RWPE2 (cell line): Measurements from ENCODE around the gene SLC9A9.

Source experiments
- ATAC-seq: fragments of 200-7000 bp; cut with Tn5 transposase; 3 replicates; pipeline ENCODE4 v1.9.1; 2021; ENCODE audit warnings: low read depth
- DNase-seq: peaks from one replicate; pipeline ENCODE4 v3.0.0-alpha.2; 2020; ENCODE audit warnings: low spot score
- H3K27ac ChIP-seq: fragments of 450-650 bp; 2 replicates; pipeline ENCODE4 v1.5.1; 2017; ENCODE audit warnings: mild to moderate bottlenecking; ENCODE audit not compliant: poor library complexity, severe bottlenecking
- H3K27me3 ChIP-seq: fragments of 250-450 bp; sonication (Bioruptor Pico); 2 replicates; pipeline ENCODE4 v1.5.1; 2021; ENCODE audit warnings: mild to moderate bottlenecking, moderate library complexity; ENCODE audit not compliant: insufficient read depth, poor library complexity, severe bottlenecking
- H3K36me3 ChIP-seq: fragments of 250-450 bp; sonication (Bioruptor Pico); 2 replicates; pipeline ENCODE4 v1.5.1; 2020; ENCODE audit warnings: low read depth, mild to moderate bottlenecking, moderate library complexity
- H3K4me1 ChIP-seq: fragments of 250-450 bp; sonication (Bioruptor Pico); 2 replicates; pipeline ENCODE4 v1.5.1; 2021; ENCODE audit warnings: mild to moderate bottlenecking, moderate library complexity; ENCODE audit not compliant: insufficient read depth, poor library complexity, severe bottlenecking
- H3K4me3 ChIP-seq: fragments of 250-450 bp; sonication (Bioruptor Pico); 2 replicates; pipeline ENCODE4 v1.5.1; 2021; ENCODE audit warnings: mild to moderate bottlenecking, moderate library complexity; ENCODE audit not compliant: severe bottlenecking
- H3K9me3 ChIP-seq: fragments of 250-450 bp; sonication (Bioruptor Pico); 2 replicates; pipeline ENCODE4 v1.5.1; 2021; ENCODE audit warnings: mild to moderate bottlenecking, moderate library complexity; ENCODE audit not compliant: severe bottlenecking
- CTCF ChIP-seq: fragments of 450-650 bp; IDR thresholded peaks from one replicate; pipeline ENCODE4 v1.5.1; 2017; ENCODE audit warnings: mild to moderate bottlenecking, moderate library complexity; ENCODE audit not compliant: poor library complexity, severe bottlenecking

The SLC9A9 gene

GRCh38 chr3:143294188-143294587 is 554.1 kb downstream of the SLC9A9 start:
- H3K4me3 ChIP-seq, result no peak overlapping the region
- no peak overlapping the region for H3K27ac ChIP-seq
- H3K36me3 ChIP-seq, result no peaks in the 10 kb centered on the region
- H3K27me3 ChIP-seq, result no peaks in the 10 kb centered on the region
- no peaks in the 10 kb centered on the region for H3K9me3 ChIP-seq
- ATAC-seq, result no peak
- H3K4me1 ChIP-seq, result no peaks in the 10 kb centered on the region
- no peak for TF ChIP-seq CTCF
- DNase-seq, result no peak

- ATAC-seq, result no peak
- no peak for DNase-seq
- no peaks in the 10 kb centered on the region for H3K4me1 ChIP-seq
- H3K36me3 ChIP-seq, result no peaks in the 10 kb centered on the region
- no peaks in the 10 kb centered on the region for H3K27me3 ChIP-seq
- no peaks in the 10 kb centered on the region for H3K9me3 ChIP-seq
- H3K4me3 ChIP-seq, result no peak overlapping the region
- TF ChIP-seq CTCF, result no peak
- no peak overlapping the region for H3K27ac ChIP-seq
Observed at GRCh38 chr3:143291836-143292447, 556.3 kb downstream of the SLC9A9 start.

GRCh38 chr3:143288944-143289343 is 559.3 kb downstream of the SLC9A9 start:
- no peak for ATAC-seq
- DNase-seq, result no peak
- Histone ChIP-seq H3K4me3 (no peak overlapping the region), H3K9me3 (no peaks in the 10 kb centered on the region), H3K27ac (no peak overlapping the region), H3K27me3 (no peaks in the 10 kb centered on the region), H3K4me1 (peaks cover 2% of the 10 kb centered on the region), H3K36me3 (no peaks in the 10 kb centered on the region)
- TF ChIP-seq CTCF, result no peak

- Histone ChIP-seq H3K27me3 (no peaks in the 10 kb centered on the region), H3K36me3 (no peaks in the 10 kb centered on the region), H3K4me3 (no peak overlapping the region), H3K9me3 (no peaks in the 10 kb centered on the region), H3K4me1 (peaks cover 8% of the 10 kb centered on the region), H3K27ac (no peak overlapping the region)
- ATAC-seq, result no peak
- no peak for DNase-seq
- TF ChIP-seq CTCF, result no peak
Observed at GRCh38 chr3:143287403-143287802, 560.9 kb downstream of the SLC9A9 start.

GRCh38 chr3:143286392-143287010 is 561.8 kb downstream of the SLC9A9 start:
- no peaks in the 10 kb centered on the region for H3K9me3 ChIP-seq
- no peak for ATAC-seq
- TF ChIP-seq CTCF, result no peak

More at GRCh38 chr3:143286392-143287010, 561.8 kb downstream of the SLC9A9 start:
- Histone ChIP-seq H3K4me3 (no peak overlapping the region), H3K36me3 (no peaks in the 10 kb centered on the region), H3K27ac (no peak overlapping the region), H3K4me1 (peaks cover 8% of the 10 kb centered on the region), H3K27me3 (no peaks in the 10 kb centered on the region)
- DNase-seq, result no peak
